HepG2 (cell line): ENCODE data around the gene FNDC3B. TPM values are rescaled to one million over a fixed set of nuclear protein-coding genes. Genes with fewer than 3 reads are reported as not detected.

Experiments
- ADNP ChIP-seq: sonication (generic); formaldehyde crosslinking; IDR thresholded peaks from 2 replicates; pipeline ENCODE4 v1.4.0; 2020; ENCODE audit warnings: missing genetic modification reagents
- FLYWCH1 ChIP-seq: sonication (generic); formaldehyde crosslinking; IDR thresholded peaks from 2 replicates; pipeline ENCODE4 v1.8.1; 2023; ENCODE audit warnings: mild to moderate bottlenecking, missing genetic modification reagents
- NR2C2 ChIP-seq: sonication (generic); formaldehyde crosslinking; IDR thresholded peaks from 2 replicates; pipeline ENCODE4 v1.4.0; 2020; ENCODE audit warnings: missing genetic modification reagents, mild to moderate bottlenecking, moderate library complexity, borderline replicate concordance
- RARG ChIP-seq: sonication (generic); formaldehyde crosslinking; IDR thresholded peaks from 2 replicates; pipeline ENCODE4 v1.4.0; 2020; ENCODE audit warnings: low read depth, mild to moderate bottlenecking, missing genetic modification reagents
- SRSF9 ChIP-seq: fragments of 200-400 bp; formaldehyde crosslinking; IDR thresholded peaks from 2 replicates; pipeline ENCODE4 v1.6.1; 2018; ENCODE audit warnings: borderline replicate concordance, mild to moderate bottlenecking, low read depth, low read length; ENCODE audit not compliant: insufficient read depth, poor library complexity, severe bottlenecking
- TP53 ChIP-seq: sonication (generic); formaldehyde crosslinking; conservative IDR thresholded peaks from 2 replicates; pipeline ENCODE4 v1.4.0; 2020; ENCODE audit warnings: missing genetic modification reagents
- ZNF12 ChIP-seq: sonication (generic); formaldehyde crosslinking; IDR thresholded peaks from 2 replicates; pipeline ENCODE4 v1.5.0; 2020; ENCODE audit warnings: missing genetic modification reagents
- ZNF451 ChIP-seq: sonication (generic); formaldehyde crosslinking; IDR thresholded peaks from 2 replicates; pipeline ENCODE4 v1.5.0; 2020; ENCODE audit warnings: mild to moderate bottlenecking, missing genetic modification reagents
- ZNF557 ChIP-seq: sonication (generic); formaldehyde crosslinking; IDR thresholded peaks from 2 replicates; pipeline ENCODE4 v1.4.0; 2020; ENCODE audit warnings: missing genetic modification reagents
- ZNF670 ChIP-seq: sonication (generic); formaldehyde crosslinking; IDR thresholded peaks from 2 replicates; pipeline ENCODE4 v1.8.0; 2022; ENCODE audit warnings: mild to moderate bottlenecking, missing genetic modification reagents, borderline replicate concordance
- ZSCAN12 ChIP-seq: sonication (generic); formaldehyde crosslinking; IDR thresholded peaks from 2 replicates; pipeline ENCODE4 v1.9.0; 2021; ENCODE audit warnings: mild to moderate bottlenecking, missing genetic modification reagents
- polyA plus RNA-seq, 8 experiments: library from polyadenylated mRNA; depleted of rRNA in 3 of 8; stranded (reverse) in 7 of 8; unstranded in 1 of 8; fragments of >200 nt; fragmentation: Illumina TruSeq in 4 of 8; extraction: Trizol in 4 of 8; gene quantifications; 2 replicates each; pipeline versions ENCODE4 v1.2.1 to v1.2.3, GENCODE V29; 2011 to 2016; ENCODE audit warnings: low read depth in 4 of 8, missing spikeins in 1 of 8, mixed read lengths in 1 of 8; ENCODE audit not compliant: insufficient read depth in 1 of 8
- total RNA-seq, 5 experiments: library from RNA; depleted of rRNA; stranded (reverse); fragments of >200 nt; fragmentation: Illumina TruSeq; extraction: Trizol; gene quantifications; 2 replicates each; pipeline ENCODE4 v1.2.3, GENCODE V29; 2016; ENCODE audit warnings: low read depth in 1 of 5
- TF ChIP-seq, protein P1 (sequence below): sonication (generic); formaldehyde crosslinking; conservative IDR thresholded peaks from 2 replicates; pipeline ENCODE4 v1.4.0; 2020; ENCODE audit warnings: missing genetic modification reagents
- TF ChIP-seq, protein P2 (sequence below): sonication (generic); formaldehyde crosslinking; IDR thresholded peaks from 2 replicates; pipeline ENCODE4 v1.5.0; 2020; ENCODE audit warnings: mild to moderate bottlenecking, missing genetic modification reagents, borderline replicate concordance
- TF ChIP-seq, protein P3 (sequence below): sonication (generic); formaldehyde crosslinking; IDR thresholded peaks from 2 replicates; pipeline ENCODE4 v1.4.0; 2020; ENCODE audit warnings: missing genetic modification reagents
- TF ChIP-seq, protein P4 (sequence below): sonication (generic); formaldehyde crosslinking; IDR thresholded peaks from 2 replicates; pipeline ENCODE4 v1.5.1; 2020; ENCODE audit warnings: mild to moderate bottlenecking, missing genetic modification reagents, borderline replicate concordance
- TF ChIP-seq, protein P5 (sequence below): sonication (generic); formaldehyde crosslinking; IDR thresholded peaks from 2 replicates; pipeline ENCODE4 v1.4.0; 2020; ENCODE audit warnings: missing genetic modification reagents, borderline replicate concordance

FNDC3B gene
- total and polyA plus RNA-seq, 2 of the 13 experiments (the other 11 are each of a cell fraction or from before 2014, with no cell fraction given): 74.8 to 103 TPM

DNA sequence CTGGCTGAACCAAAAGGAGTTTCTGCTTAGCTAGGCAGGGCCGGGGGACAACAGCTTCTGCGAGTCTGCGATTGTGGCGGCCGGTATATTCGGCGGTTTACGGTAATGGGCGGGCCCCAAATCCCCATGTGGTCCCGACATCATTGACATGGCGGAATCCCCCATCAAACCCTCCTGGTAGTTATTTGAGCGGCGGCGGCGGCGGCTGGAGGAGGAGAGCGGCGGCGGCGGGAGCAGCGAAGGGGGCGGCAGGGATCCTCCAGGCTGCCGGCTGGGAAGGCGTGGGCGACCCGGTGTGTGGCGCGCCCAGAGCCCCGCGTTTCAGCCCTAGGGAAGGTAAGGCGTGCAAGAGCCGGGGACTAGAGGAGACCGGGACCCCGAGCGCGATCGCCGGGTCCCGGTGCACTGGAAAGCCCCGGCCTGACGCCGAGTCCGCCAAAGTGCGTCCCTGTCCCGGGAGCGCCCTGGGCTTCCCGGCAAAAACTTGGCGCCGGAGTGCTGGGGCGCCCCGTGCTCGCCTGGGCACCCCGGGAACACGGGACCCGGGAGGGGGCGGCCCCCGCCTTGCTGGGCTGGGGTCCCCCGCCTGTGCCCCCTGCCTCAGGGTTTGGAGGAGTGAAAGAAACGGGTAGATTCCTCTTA is at the start of gene FNDC3B (continued):
- TF ChIP-seq, protein P1, sequence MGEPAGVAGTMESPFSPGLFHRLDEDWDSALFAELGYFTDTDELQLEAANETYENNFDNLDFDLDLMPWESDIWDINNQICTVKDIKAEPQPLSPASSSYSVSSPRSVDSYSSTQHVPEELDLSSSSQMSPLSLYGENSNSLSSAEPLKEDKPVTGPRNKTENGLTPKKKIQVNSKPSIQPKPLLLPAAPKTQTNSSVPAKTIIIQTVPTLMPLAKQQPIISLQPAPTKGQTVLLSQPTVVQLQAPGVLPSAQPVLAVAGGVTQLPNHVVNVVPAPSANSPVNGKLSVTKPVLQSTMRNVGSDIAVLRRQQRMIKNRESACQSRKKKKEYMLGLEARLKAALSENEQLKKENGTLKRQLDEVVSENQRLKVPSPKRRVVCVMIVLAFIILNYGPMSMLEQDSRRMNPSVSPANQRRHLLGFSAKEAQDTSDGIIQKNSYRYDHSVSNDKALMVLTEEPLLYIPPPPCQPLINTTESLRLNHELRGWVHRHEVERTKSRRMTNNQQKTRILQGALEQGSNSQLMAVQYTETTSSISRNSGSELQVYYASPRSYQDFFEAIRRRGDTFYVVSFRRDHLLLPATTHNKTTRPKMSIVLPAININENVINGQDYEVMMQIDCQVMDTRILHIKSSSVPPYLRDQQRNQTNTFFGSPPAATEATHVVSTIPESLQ (CRISPR knock-in tag): no peak
- TF ChIP-seq TP53 (CRISPR knock-in tag) (no peak), ADNP (CRISPR knock-in tag) (no peak), ZNF12 (CRISPR knock-in tag) (no peak), ZSCAN12 (CRISPR knock-in tag) (no peak), FLYWCH1 (CRISPR knock-in tag) (no peak), NR2C2 (no peak), SRSF9 (no peak), ZNF670 (CRISPR knock-in tag) (no peak), RARG (CRISPR knock-in tag) (no peak), ZNF557 (CRISPR knock-in tag) (no peak), ZNF451 (no peak)
- TF ChIP-seq, protein P2, sequence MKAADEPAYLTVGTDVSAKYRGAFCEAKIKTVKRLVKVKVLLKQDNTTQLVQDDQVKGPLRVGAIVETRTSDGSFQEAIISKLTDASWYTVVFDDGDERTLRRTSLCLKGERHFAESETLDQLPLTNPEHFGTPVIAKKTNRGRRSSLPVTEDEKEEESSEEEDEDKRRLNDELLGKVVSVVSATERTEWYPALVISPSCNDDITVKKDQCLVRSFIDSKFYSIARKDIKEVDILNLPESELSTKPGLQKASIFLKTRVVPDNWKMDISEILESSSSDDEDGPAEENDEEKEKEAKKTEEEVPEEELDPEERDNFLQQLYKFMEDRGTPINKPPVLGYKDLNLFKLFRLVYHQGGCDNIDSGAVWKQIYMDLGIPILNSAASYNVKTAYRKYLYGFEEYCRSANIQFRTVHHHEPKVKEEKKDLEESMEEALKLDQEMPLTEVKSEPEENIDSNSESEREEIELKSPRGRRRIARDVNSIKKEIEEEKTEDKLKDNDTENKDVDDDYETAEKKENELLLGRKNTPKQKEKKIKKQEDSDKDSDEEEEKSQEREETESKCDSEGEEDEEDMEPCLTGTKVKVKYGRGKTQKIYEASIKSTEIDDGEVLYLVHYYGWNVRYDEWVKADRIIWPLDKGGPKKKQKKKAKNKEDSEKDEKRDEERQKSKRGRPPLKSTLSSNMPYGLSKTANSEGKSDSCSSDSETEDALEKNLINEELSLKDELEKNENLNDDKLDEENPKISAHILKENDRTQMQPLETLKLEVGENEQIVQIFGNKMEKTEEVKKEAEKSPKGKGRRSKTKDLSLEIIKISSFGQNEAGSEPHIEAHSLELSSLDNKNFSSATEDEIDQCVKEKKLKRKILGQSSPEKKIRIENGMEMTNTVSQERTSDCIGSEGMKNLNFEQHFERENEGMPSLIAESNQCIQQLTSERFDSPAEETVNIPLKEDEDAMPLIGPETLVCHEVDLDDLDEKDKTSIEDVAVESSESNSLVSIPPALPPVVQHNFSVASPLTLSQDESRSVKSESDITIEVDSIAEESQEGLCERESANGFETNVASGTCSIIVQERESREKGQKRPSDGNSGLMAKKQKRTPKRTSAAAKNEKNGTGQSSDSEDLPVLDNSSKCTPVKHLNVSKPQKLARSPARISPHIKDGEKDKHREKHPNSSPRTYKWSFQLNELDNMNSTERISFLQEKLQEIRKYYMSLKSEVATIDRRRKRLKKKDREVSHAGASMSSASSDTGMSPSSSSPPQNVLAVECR (CRISPR knock-in tag): peak; percentile 39; the same call in 1 of the 2 replicates
- TF ChIP-seq, protein P3, sequence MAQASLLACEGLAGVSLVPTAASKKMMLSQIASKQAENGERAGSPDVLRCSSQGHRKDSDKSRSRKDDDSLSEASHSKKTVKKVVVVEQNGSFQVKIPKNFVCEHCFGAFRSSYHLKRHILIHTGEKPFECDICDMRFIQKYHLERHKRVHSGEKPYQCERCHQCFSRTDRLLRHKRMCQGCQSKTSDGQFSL: peak; percentile 17; the same call in 1 of the 2 replicates
- TF ChIP-seq, protein P4, sequence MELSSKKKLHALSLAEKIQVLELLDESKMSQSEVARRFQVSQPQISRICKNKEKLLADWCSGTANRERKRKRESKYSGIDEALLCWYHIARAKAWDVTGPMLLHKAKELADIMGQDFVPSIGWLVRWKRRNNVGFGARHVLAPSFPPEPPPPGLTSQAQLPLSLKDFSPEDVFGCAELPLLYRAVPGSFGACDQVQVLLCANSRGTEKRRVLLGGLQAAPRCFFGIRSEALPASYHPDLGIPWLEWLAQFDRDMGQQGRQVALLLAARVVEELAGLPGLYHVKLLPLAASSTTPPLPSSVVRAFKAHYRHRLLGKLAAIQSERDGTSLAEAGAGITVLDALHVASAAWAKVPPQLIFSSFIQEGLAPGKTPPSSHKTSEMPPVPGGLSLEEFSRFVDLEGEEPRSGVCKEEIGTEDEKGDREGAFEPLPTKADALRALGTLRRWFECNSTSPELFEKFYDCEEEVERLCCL (CRISPR knock-in tag): no peak
- TF ChIP-seq, protein P5, sequence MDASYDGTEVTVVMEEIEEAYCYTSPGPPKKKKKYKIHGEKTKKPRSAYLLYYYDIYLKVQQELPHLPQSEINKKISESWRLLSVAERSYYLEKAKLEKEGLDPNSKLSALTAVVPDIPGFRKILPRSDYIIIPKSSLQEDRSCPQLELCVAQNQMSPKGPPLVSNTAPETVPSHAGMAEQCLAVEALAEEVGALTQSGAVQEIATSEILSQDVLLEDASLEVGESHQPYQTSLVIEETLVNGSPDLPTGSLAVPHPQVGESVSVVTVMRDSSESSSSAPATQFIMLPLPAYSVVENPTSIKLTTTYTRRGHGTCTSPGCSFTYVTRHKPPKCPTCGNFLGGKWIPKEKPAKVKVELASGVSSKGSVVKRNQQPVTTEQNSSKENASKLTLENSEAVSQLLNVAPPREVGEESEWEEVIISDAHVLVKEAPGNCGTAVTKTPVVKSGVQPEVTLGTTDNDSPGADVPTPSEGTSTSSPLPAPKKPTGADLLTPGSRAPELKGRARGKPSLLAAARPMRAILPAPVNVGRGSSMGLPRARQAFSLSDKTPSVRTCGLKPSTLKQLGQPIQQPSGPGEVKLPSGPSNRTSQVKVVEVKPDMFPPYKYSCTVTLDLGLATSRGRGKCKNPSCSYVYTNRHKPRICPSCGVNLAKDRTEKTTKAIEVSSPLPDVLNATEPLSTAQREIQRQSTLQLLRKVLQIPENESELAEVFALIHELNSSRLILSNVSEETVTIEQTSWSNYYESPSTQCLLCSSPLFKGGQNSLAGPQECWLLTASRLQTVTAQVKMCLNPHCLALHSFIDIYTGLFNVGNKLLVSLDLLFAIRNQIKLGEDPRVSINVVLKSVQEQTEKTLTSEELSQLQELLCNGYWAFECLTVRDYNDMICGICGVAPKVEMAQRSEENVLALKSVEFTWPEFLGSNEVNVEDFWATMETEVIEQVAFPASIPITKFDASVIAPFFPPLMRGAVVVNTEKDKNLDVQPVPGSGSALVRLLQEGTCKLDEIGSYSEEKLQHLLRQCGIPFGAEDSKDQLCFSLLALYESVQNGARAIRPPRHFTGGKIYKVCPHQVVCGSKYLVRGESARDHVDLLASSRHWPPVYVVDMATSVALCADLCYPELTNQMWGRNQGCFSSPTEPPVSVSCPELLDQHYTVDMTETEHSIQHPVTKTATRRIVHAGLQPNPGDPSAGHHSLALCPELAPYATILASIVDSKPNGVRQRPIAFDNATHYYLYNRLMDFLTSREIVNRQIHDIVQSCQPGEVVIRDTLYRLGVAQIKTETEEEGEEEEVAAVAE: peak; percentile 55; the same call in 1 of the 2 replicates
